DMS153 treated with DMSO at 0.1 percent for 48 hours (cell line): Measurements from ENCODE around the gene PITRM1.

Experiments
- DNase-seq: peaks from one replicate; lab custom pipeline; 2025; ENCODE audit not compliant: unreplicated experiment; lab: John Stamatoyannopoulos, UW

PITRM1 gene

DNA sequence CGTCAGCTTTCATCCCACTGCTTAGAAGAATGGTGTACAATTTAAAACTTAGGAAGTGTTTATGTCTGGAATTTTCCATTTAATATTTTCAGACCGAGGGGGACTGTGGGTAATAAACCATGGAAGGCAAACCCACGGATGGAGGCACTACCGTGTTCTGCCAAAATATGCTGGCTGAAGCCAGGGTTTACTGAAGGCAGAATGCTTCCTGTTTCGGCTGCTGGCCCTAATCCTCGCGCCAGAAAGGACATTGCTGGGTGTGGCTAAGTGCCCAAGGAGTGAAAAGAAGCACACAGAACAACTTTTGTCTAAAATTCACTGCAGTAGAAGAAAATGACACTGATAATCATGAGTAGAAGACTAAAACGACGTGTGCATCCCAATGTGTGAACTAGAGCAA, 32.3 kb downstream of the PITRM1 start:
- no peak for DNase-seq

DNA sequence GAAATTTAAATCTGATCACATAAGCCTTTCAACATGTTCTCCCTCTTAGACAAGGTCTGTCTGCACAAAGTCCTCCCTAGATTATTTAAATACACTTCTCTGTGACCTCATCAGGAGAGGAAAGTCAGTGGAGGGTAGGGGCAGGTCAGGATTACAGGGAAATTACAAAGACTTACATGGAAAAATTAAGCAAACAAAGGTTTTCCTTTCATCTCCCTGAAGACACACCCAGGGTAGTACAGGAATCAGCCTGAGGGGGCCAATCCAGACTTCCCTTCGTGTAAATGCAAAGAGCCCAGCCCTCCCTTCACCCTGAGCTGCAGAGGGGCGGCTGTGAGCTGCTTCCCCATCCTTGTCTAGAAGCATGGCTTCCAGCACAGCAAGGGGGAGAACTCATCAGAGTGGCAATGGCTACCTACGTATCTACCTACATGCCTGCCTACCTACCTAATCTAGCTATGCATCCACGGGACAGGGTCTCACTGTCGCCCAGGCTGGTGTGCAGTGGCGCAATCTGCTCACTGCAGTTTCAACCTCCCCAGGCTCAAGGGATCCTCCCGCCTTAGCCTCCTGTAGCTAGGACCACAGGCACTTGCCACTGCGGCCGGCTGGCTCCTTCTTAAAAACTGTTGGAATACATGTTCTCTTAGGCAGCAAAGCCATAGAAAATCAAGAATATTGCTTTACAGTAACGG, 33.2 kb downstream of the PITRM1 start:
- no peak for DNase-seq

DNA sequence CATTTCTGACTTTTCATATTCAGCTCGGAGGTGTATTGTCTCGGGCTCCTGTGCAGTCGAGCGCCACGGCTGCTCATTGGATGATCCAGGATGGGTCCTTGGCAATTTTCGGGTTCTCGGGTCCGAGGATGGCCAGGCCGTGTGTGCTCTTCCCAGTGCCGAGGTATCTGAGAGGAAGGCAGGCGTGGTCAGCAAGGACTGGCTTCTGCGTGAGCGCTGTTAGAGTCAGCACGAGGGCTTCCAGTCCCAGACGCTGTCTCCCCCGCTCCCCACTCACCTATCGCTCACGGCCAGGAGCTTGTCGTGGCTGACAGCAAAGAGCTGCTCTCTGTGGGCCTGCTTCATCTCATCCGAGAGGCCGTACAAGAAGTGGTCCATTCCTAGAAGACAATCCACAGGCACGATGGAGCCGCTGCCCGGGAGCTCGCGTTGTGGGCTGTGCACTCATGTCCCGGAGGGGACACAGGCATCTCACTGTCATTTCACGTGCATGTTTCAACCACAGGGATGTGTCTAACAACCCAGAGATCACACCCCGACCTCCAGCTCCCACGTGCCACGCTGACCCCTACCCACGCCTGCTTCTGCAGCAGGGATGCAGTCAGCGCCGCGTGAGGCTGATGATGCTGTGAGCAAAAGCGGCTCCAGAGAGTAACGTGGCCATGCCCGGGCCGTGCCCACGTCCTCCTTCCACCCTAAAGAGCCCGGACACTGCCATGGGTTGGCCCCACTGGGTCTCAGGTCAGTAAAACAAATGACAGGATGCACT, 34.4 kb downstream of the PITRM1 start:
- no peak for DNase-seq

DNA sequence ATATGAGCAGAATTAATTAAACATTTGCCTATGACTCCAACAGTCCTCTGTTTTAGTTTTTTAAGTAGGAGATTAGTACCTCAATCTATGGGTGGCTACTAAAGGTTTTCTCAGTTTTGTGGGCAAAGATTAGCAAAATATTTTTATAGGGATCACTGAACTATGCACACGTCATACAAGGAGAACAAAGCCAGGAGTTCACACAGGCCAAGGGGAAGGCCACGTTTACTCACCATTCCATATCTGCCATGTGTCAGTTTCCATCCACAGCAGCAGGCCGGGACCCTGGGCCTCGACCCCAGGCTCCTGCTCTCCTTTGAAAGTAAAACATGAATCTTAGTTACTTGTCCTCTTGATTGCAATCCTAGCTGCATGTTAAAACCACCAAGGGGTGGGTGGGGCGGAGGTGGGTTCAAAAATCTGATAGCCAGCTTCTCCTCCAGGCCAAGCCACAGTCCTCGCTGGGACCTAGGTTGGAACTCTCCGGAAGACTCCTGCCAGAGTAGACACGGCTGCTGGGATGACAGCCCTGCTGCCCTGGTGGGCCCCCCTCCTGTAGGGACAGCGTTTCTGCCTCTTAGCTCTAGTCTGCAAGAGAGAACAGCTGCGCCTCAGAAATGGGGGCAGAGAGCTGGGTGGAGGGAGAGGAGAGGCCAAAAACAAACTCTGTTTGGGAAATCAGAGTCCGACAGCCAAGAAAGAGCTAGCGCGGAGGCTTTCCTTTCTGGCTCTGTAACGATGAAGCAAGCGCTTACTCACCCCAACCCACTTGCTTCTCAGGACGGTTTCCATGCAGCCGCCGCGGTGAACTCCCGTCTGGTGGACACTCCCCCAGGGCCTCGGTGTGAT, 35.6 kb downstream of the PITRM1 start:
- no peak for DNase-seq

DNA sequence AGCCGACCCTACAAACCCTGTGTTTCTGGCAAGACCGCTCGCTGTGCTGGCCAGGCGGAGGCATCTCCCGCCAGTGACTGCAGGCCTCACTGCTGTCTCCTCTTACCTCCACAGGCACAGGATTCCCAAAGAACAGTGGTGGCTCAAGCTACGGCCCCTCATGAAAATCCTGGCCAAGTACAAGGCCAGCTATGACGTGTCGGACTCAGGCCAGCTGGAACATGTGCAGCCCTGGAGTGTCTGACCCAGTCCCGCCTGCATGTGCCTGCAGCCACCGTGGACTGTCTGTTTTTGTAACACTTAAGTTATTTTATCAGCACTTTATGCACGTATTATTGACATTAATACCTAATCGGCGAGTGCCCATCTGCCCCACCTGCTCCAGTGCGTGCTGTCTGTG, 36.2 kb downstream of the PITRM1 start:
- DNase-seq, result no peak

DNA sequence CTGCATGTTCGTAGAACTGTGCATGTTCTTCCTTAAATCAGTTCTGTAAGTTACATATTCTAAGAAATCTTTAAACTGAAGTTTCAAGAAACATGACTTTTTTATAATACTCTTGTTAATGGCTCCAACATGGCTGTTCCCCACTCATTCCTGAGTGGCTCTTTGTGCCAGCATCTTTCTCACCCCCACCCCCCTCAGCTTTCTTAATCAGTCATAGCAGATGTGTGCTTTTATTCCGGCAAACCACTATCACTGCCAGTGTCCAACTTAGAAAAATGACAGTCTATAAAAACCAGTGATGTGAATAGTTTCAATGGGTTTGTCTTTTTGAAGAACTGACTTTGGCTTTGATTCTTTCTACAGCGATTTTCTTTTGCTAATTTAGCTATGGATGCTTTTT, 37.6 kb downstream of the PITRM1 start:
- DNase-seq, result no peak

DNA sequence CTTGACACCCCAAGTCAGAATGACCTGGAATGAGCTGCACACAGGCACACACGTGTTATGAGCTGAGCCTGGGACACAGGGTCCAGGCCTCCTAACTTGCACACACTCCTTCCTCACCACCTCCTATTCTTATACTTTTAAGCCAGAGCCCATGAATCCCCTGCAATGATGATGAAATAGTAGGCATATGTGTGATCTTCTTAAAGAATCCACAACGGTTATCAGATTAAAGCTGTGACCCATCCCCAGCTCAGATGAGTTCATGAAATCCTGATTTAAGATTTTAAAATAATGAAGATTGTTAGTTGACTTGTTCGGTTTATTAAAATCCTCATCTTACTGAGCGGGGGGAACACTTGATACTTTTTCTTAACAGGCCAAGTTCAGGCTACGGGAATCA, 38.6 kb downstream of the PITRM1 start:
- DNase-seq, result no peak

DNA sequence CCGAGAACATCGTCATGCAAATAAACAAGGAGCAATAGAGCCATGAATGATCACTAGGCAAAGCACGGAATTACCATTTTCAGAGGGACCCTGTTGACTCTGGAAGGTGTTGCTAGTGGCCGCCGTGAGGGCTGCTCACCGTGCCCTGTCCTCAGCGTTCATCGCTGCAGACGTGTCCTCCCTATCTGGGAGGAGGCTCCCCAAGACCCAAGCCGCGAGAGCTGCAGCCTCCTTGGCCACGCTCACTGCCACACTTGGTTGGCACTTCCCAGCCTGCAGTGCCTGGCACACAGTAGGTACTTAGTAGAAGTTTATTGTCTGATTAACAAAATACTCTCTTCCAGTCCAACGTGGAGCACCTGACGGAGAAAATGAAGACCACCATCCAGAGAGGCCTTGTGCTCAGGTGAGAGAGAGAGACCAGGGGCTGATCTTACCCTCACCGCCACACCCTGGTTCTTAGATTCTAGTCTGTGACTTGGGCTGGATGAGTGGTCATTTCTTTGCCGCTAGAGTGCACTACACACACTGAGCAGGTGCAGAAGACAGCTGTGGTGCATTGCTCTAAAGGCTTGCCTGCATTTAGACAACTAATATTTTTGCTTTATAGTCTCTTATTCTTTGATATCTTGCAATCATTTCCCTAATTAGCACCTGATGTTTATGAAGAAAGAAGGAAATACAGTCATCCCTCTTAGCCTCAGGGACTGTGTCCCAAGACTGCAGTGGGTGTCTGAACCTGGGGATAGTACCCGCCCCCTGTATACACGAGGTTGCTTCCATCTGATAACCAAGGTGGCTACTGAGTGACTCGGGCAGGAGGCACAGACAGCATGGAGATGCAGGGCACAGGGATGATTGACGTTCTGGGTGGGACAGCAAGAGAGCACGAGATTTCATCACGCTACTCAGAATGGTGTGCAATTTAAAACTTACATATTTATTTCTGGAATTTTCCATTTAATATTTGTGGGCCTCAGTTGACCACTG, 40.3 kb downstream of the PITRM1 start:
- DNase-seq, result no peak

DNA sequence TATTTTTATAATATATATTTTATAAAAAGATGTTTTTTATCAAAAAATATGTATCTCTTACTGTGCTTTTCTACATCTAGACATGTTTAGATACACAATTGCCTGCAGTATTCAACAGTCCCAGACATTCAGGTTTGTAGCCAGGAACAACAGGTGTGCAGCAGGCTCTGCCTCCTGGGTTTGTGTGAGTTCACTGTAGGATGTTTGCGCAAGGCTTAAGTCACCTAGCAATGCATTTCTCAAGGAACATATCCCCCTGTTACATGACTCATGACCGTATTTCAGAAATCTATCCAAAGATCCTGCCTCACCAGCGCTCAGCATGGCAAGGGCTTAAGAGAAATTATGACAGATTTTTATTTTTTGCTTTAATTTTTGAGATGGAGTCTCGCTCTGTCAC, 41.5 kb downstream of the PITRM1 start:
- no peak for DNase-seq

DNA sequence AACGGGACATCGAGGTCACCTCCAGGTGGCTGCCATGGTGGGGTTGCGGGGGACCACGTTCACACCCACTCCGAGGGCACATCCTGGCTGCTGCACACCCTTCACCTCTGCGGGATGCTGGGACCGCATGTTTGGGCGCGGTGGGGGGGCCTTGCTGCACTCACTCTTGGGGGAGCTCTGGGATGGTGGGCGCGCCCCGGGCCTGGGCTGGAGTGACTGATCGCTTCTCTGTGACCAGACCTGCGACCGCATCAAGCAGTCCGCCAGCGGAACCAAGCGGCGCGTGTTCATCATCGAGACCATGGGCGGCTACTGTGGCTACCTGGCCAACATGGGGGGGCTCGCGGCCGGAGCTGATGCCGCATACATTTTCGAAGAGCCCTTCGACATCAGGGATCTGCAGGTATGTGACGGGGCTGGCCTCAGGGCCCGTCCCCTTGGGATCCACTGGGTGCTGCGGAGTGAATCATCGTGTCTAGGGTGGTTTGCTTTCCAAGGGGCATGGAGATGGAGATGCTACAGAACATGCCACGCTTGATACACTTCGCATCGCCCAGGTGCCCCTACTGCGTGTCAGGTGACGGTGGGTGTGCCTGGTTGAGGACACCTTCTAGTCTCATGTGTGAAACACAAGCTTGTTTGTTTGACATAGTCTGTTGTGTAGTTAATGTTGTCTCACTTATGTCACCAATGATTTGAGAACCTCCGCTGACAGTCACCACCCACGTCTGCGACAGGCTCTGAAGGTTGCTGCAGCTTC, 42.8 kb downstream of the PITRM1 start:
- no peak for DNase-seq

DNA sequence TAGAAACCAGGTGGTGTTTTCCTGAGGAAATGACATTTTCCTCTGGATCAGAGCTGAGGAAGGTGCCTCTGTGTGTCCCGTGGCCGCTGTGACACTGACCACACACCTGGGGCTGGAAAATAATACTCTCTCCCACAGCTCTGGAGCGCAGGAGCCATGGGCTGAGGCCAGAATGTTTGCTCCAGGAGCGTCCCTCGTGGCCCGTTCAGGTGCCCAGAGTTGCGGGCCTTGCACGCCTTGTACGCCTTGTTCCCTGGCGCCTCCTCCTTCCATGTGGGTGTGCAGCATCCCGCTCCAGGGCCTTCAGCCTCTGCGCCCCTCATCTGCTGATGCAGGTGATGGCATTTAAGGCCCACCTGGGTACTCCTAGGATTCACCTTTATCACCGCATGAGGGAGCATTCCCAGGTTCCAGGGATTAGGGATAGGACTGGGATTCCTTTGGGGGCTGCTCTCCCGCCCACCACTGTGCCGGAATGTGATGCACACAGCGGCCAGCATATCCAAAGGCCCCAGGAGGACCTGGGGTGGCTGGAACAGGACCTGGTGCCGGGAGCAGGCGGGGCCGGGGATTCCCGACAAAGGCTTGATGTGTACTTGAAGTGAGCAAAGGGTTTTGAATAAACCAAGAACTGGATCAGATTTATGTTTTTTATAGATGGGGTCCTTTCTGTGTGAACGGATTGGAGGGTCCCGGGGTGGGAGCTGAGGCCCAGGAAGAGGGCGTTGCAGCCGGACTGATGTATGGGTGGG, 44.0 kb downstream of the PITRM1 start:
- no peak for DNase-seq

DNA sequence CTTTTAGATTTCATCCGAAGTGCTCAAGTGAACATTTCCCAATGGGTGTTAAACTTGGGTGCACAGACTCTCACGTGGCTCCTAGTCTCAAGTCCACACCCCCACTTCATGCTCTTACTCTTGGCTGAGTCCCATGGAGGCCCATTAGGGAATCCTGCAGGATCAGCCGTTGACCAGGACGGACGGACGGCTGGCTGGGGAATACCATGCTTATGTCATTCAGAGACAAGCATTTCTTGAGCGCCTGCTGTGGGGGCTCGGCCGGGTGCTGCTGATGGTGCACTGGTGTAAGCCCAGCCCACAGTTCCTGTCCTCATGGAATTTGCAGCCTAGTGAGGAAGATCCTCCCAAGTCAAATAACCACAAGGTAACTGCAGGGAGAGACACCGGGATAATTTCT, 44.7 kb downstream of the PITRM1 start:
- DNase-seq, result no peak

DNA sequence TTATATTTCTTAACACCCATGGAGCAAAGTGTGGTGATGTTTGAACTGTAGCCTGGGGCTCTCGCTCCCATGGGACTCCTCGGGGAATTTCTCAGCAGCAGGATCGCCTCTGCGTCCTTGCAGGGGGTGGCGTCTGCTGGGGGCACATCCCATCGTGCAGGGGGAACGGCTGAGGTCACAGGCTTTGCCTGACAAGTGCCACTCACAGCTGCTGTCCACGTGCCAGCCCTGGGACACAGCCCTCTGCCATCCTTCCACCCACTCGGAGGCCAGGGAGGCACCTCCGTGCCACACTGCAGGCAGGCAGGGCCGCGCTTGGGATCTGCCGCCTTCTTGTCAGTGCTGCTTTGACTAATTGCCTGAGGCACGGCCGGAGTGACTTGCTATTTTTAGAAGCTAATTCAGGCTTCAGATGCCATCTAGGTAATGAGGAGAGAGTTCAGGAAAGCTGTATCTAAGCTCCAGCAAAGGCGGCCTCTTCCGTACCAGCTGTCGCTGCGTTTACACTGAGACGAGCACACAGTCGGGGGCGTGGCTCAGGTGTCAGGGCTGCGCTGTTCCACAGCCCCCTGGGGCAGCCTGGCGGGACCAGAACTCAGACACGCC, 45.7 kb downstream of the PITRM1 start:
- peak; percentile 39 for DNase-seq

DNA sequence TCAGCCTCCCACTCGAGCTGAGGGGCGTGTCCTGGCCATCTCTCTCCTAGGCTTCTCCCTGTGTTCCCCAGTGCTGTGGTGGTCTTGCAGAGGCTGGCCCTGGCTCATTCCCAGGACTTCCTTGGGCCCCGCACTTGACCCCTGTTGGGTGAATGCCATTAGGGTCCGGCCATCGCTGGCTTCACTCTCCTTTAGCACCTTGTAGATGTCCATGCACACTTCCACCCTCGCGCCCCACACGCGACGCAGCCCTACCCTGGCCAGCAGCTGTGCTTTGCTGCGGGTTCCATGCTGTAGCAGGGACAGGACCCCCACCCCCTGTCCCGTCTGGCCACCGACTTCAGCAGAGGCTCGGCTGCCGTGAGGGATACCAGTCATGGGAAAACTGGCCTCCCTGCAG, 46.3 kb downstream of the PITRM1 start:
- no peak for DNase-seq

DNA sequence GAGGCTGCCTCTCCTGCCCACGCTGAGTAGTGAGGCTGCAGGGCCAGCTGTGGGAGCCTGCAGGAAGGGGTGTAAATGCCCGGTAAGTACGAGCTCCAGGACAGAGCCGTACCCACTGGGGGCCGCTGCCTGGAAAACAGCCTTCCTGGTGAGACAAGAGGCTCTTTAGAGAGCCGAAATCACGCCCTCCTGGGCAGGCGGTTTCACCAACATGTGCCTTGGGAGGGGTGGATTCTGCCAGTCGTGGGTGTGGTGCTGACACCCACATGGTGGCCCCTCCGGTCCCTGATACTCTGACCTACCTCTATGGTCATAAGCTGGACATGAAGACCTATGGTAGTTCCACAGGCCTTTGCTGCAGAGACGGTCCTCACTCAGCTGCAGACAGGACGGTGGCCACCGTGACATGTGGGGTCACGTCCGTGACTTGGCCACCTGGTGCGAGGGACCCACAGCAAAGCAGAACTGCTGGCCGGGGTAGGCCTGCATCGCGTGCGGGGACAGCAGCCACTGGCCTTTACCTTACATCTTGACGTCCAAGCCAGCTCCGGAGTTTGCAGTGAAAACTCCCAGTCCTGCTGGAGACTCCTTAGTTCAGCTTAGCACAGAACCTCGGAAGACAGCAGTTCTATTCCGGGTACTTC, 46.9 kb downstream of the PITRM1 start:
- no peak for DNase-seq

DNA sequence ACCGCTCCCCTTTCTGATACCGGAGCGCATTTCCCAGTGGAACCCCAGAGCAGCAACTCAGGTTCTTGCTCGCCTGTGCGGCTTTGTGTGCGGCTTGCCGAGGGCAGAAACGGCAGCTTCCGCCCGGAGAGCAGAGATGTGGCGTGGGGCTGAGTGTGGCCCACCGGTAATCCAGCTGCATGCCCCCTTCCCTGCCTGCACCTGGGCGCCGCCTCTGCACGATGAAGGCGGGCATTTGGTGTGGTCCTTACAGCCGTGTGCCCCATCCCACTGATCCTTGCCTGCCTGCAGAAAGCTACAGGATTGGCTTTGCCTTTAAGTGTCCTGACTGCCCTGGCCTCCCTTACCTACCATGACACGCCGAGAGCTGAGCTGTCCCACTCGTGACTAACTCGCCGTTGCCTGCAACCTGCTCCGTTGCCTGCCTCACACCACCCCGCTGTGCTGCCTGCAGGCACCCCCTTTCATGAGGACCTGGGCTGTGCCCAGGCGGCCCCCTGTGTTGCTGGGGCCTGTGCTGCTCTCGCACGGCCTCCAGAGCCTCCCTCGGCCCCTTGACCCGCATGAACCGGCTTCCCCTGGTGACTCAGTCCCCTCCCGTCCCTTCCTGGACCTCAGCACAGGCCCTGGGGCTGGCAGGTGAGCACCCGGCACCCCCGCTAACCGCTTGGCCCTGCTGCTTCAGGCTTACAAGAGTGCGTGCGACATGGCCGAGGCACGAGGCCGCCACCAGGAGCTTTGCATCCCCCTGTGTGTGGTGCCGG, 48.0 kb downstream of the PITRM1 start:
- no peak for DNase-seq

DNA sequence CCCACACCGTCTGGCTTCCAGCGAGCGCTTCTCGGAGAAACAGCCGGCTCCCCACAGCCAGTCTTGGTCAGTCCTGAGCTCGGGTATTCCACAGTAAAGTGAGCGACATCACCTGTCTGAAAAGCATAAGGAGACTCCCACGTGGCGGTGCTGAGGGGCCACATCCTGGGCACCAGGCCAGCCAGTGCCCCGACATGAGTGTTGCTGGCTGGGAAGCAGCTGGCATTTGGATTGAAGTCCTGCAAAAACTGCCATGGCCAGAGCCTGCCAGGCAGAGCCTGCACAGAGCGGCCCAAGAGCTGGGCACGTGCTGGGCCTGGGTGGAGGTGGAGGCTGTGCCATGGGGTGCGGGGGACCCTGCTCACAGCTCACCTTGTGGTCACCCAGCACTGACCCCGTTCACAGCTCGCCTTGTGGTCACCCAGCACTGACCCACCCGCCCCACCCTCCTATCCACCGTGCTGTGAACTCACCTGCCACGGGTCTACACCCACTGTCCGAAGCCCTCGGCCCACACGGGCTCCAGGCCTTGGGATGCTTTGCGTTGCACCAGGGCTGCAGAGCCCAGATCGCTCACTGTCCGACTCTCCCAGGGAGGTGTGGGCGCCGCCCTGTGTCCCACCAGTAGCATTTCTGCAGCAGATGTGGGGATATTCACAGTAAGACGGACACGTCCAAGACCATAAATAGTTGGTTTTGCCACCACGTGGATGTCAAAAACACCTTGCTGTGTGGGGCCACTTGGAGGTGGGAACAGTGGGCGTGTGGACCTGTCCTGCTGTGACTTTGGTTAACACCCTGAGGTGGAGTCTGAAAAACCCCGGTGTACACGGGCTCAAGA, 48.8 kb downstream of the PITRM1 start:
- DNase-seq, result no peak
